ENCODE data around the gene C22orf39.

Gene C22orf39

DNA sequence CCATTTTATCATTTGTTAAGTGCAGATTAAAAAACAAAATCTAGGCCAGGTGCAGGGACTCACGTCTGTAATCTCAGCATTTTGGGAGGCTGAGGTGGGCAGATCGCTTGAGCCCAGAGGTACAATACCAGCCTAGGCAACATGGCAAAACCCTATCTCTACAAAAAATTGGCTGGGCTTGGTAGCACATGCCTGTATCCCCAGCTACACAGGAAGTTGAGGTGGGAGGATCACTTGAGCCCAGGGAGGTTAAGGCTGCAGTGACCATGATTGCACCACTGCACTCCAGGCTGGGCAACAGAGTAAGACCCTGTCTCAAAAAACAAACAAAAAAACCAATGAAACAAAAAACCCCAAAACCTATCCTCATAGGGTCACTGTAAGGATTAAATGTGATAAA is 48.9 kb downstream of the C22orf39 start:
- Histone ChIP-seq H3K4me3 (no peak overlapping the region), H3K27ac (no peak overlapping the region)
- TF ChIP-seq, protein P1, sequence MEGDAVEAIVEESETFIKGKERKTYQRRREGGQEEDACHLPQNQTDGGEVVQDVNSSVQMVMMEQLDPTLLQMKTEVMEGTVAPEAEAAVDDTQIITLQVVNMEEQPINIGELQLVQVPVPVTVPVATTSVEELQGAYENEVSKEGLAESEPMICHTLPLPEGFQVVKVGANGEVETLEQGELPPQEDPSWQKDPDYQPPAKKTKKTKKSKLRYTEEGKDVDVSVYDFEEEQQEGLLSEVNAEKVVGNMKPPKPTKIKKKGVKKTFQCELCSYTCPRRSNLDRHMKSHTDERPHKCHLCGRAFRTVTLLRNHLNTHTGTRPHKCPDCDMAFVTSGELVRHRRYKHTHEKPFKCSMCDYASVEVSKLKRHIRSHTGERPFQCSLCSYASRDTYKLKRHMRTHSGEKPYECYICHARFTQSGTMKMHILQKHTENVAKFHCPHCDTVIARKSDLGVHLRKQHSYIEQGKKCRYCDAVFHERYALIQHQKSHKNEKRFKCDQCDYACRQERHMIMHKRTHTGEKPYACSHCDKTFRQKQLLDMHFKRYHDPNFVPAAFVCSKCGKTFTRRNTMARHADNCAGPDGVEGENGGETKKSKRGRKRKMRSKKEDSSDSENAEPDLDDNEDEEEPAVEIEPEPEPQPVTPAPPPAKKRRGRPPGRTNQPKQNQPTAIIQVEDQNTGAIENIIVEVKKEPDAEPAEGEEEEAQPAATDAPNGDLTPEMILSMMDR (IDR thresholded peaks at IDR 0.05) = no peak
- DNase-seq (ENCODE audit: low spot score) = no peak

DNA sequence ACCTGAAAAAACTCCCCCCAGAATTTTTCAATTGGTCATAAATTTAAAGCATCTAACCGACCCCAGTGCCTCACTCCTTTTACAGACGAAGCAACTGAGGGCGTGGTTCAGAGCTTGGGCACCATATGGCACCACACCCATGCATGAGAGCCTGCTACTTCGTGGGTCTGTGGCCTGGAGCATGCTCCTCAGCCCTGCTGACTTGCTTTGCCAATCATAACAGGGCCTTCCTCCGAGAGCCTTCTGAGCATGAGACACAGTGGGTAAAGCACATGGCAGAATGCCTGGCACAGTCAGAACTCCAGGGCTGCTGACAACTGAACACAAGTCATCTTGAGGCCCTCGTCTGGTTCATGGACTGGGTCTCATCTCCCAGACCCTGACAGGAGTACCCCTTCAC is 49.3 kb downstream of the C22orf39 start:
- no peak overlapping the region for H3K4me3 ChIP-seq
- TF ChIP-seq, protein P1 (IDR thresholded peaks at IDR 0.05) = no peak
- DNase-seq (ENCODE audit: low spot score) = no peak
- H3K27ac ChIP-seq = no peak overlapping the region

DNA sequence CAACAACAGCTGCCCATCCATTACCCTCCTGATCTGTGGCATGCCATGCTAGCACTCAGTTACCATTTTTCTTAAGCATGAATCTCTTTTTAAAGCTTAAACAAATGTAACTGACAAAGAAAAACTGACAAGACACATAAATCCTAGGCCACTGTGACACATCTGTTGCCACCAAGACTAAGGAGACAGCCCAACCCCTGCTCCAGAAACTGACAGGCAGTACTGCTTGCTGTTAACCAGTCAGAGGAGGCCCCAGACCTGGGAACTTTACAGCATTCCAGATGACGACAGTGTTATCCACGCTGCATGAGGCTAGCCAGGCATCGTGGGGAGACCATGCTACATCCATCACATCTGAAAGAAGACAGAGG is 49.8 kb downstream of the C22orf39 start:
- Histone ChIP-seq H3K27ac (no peak overlapping the region), H3K4me3 (no peak overlapping the region)
- no peak for DNase-seq (ENCODE audit: low spot score)
- TF ChIP-seq, protein P1 (IDR thresholded peaks at IDR 0.05) = no peak

DNA sequence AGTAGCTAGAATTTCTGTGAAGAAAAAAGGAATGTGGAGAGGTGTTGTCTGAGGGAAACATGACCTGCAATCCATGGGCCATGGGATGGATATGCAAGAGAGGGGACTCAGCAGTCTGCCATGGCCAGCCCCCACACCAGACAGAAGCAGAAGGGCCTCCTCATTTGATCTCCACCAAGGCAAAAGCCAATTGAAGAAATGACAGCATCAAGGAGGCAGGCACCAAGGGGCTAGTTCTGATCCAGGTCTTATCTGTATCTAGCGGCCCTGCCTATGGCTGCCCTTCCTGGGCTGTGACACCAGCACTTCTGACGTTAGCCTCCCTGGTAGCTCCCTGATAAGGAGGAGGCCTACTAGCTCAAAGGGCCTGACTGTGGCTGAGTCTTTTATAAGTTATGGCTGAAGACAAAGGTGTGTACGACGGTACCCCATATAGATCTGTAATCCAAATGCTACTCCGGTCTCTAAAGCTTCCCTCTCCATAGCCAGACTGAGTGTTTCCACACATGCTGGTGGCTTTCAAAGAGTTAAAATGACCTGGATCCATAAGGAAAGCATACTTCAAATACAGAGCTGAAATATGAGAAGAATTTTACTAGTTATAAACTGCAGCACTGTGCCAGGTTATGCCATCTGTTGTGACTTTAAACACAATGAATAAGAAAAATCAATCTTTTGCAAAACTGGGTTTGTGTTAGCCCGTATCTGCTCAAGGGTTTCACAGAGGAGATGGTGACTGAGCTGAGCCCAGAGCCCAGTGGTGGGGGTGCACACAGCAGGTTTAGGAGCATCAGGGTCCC is 50.4 kb downstream of the C22orf39 start:
- Histone ChIP-seq H3K4me3 (no peak overlapping the region), H3K27ac (no peak overlapping the region)
- DNase-seq (ENCODE audit: low spot score) = no peak
- TF ChIP-seq, protein P1 (IDR thresholded peaks at IDR 0.05) = no peak

DNA sequence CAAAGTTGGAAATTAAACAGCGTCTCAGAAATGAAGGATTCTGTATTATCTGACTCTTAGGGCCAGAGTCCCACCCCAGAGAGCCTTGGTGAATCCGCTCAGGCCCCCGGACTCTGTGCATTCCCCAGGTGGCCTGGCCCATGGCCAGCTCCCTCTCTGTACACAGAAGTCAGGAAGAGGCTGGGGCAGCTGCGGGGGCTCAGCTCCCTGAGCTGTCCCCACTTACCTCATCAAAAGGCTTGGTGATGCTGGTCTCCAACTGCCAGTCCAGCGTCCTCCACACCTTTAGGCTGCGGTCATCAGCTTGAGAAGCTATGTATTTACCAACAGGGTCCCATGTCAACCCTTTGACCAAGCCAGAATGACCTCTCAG is 51.0 kb downstream of the C22orf39 start:
- H3K4me3 ChIP-seq = no peak overlapping the region
- TF ChIP-seq, protein P1 (IDR thresholded peaks at IDR 0.05) = no peak
- DNase-seq (ENCODE audit: low spot score) = no peak
- H3K27ac ChIP-seq = no peak overlapping the region

DNA sequence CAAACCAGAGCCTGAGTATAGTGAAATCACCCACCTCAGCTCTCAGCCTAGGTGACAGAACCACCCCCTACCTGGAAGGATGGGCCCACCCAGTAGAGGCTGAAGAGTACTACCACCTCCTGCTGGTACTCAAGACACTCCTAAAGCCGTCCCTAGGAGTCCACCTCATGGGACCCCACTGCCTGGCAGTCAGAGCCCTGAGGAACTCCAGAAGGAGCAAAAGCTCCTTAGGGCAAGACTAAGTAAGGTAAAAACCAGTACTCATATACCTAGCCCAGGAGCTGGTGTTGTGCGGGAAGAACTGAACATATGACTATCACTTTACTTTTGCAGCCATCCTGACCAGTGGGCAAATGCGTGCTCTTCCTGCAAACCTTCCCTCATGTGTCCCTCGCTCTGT is 52.2 kb downstream of the C22orf39 start:
- H3K27ac ChIP-seq = no peak overlapping the region
- no peak for DNase-seq (ENCODE audit: low spot score)
- no peak overlapping the region for H3K4me3 ChIP-seq
- TF ChIP-seq, protein P1 (IDR thresholded peaks at IDR 0.05) = no peak

DNA sequence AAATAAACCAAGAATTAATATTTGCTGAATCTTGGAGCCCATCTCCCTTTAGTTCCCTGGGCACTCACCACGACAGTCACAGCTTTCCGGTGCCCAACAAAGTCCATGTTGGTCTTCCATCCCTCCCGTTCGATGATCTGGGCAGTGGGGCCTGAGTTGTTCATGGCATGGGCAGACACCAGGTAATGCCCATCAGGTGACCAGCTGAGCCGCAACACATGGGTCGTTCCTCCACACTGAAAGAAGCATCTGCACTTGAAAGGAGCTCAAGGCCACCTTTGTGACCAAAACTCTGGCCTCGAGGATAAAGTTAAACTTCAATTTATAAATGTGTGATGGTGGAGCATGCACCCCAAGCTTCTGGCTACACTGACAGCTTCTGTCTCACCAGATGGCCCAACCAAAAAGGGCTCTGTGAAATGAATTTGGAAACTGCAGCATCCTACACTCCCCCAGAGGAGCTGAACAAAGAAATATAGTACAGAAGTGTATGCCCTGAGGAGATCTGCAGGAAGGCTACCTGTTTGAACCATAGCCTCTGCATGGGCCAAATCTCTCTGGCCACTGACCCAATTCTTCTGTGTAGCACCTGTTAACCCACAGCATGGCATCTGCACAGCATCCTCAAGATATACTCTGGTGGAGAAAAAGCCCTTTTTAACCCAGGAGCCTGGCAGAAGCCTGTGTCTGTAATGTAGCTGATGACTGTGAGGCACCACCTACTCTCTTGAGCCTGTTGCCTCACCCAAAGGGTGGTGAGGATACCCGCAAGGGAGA is 53.0 kb downstream of the C22orf39 start:
- no peak overlapping the region for H3K27ac ChIP-seq
- TF ChIP-seq, protein P1 (IDR thresholded peaks at IDR 0.05) = no peak
- H3K4me3 ChIP-seq = no peak overlapping the region
- no peak for DNase-seq (ENCODE audit: low spot score)

Data from coronary artery (tissue), 2 donors.